Measurements from ENCODE around the gene VWA1. TPM values are rescaled to one million over a fixed set of nuclear protein-coding genes. Genes with fewer than 3 reads are reported as not detected.
"Not testable (repeated sequence)": the region's sequence is repeated elsewhere in the genome, so short reads cannot be mapped to it uniquely, and the experiment has no call there.

VWA1 gene
- polyA plus RNA-seq, 1 donor (not counting 4 experiments of a cell fraction or from before 2014, with no cell fraction given): 6.5 TPM

- H3K4me1 ChIP-seq (ENCODE audit: control insufficient read depth, extremely low read depth, insufficient read depth, low read length): peaks cover under 1% of the 10 kb centered on the region
- H4K20me1 ChIP-seq (ENCODE audit: control insufficient read depth, extremely low read depth, insufficient read depth, low read length): peaks cover 2% of the 10 kb centered on the region
- H3K4me3 ChIP-seq (ENCODE audit: control insufficient read depth in 2 of 3, extremely low read depth in 1 of 3, insufficient read depth in 2 of 3, low read depth in 1 of 3, low read length in 3 of 3): no peak overlapping the region
- TF ChIP-seq CTCF (optimal IDR thresholded peaks at IDR 0.05 in 1 of 3, IDR thresholded peaks at IDR 0.05 in 1 of 3, conservative IDR thresholded peaks at IDR 0.05 in 1 of 3; ENCODE audit: extremely low read depth in 1 of 3, insufficient read depth in 2 of 3, low read length in 3 of 3): peak; percentile 88 to 98 (median 93)
- TF ChIP-seq EZH2 (IDR thresholded peaks at IDR 0.05; ENCODE audit: low read length): no peak
- no peaks in the 10 kb centered on the region for H3K36me3 ChIP-seq (ENCODE audit: control insufficient read depth in 2 of 2, extremely low read depth in 1 of 2, insufficient read depth in 2 of 2, low read length in 2 of 2)
- no peak for DNase-seq (ENCODE audit: low read depth, low spot score)
- H3K79me2 ChIP-seq (ENCODE audit: control insufficient read depth, insufficient read depth, low read length): no peaks in the 10 kb centered on the region
- dilution Hi-C loops (cut with MboI; ENCODE audit: extremely low pct_ligation_motif_present, low sequenced_read_pairs): no loop called here
- FAIRE-seq: no peak
- no peaks in the 10 kb centered on the region for H3K9me3 ChIP-seq (ENCODE audit: control insufficient read depth, low read depth, low read length)
- no peak overlapping the region for H3K9ac ChIP-seq (ENCODE audit: control insufficient read depth, extremely low read depth, insufficient read depth, low read length)
- no peak overlapping the region for H3K4me2 ChIP-seq (ENCODE audit: control insufficient read depth, extremely low read depth, insufficient read depth, low read depth, low read length)
- H3K9me1 ChIP-seq (ENCODE audit: control insufficient read depth, extremely low read depth, insufficient read depth, low read length): no peaks in the 10 kb centered on the region
- no peaks in the 10 kb centered on the region for H3K27me3 ChIP-seq (ENCODE audit: control insufficient read depth, extremely low read depth, insufficient read depth, low read length)
- no peak overlapping the region for H3K27ac ChIP-seq (ENCODE audit: control insufficient read depth, insufficient read depth, low read length)
- no peak overlapping the region for H2AFZ ChIP-seq (ENCODE audit: control insufficient read depth, low read length)
These were observed 5.8 kb downstream of the VWA1 start for GRCh38 chr1:1441002-1441888.

DNA sequence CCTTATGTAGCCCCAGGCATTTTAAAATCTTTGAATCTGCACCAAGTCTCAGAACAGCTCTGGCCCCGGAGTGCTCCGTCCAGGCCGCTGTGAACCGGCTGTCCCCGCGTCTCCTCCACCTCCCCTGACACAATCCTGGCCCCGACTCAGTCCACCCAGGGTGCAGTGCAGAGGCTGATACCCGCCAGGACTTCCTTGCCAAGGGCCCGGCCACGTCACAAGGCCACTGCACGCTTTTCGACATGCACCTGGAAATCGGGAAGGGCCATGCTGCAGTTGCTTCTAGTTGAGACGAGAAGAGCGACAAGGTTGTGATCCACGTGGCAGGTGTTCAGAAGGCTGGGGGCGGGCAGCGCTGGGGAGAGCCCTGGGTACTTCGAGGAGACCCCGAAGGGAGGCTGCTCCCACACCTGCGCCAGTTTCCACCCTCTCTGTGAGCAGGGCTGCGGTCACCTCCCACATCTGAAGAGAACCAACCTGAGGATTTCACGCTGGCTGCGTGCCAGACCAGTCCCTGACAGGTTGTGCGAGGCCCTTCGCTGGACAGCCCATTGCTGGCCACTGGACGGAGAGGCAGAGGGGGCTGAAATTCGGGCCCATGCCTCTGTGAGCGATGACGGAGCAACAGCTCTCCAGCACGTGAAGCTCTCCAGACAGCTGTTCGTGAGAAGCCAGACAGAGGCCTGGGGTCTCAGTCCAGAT, 6.7 kb downstream of the VWA1 start:
- H4K20me1 ChIP-seq (ENCODE audit: control insufficient read depth, extremely low read depth, insufficient read depth, low read length): peaks cover 2% of the 10 kb centered on the region
- no peaks in the 10 kb centered on the region for H3K9me3 ChIP-seq (ENCODE audit: control insufficient read depth, low read depth, low read length)
- DNase-seq (ENCODE audit: low read depth, low spot score) (no peak), FAIRE-seq (no peak)
- H3K27ac ChIP-seq (ENCODE audit: control insufficient read depth, insufficient read depth, low read length): no peak overlapping the region
- H2AFZ ChIP-seq (ENCODE audit: control insufficient read depth, low read length): no peak overlapping the region
- H3K36me3 ChIP-seq (ENCODE audit: control insufficient read depth in 2 of 2, extremely low read depth in 1 of 2, insufficient read depth in 2 of 2, low read length in 2 of 2): no peaks in the 10 kb centered on the region
- no peak overlapping the region for H3K4me2 ChIP-seq (ENCODE audit: control insufficient read depth, extremely low read depth, insufficient read depth, low read depth, low read length)
- H3K79me2 ChIP-seq (ENCODE audit: control insufficient read depth, insufficient read depth, low read length): no peaks in the 10 kb centered on the region
- H3K9ac ChIP-seq (ENCODE audit: control insufficient read depth, extremely low read depth, insufficient read depth, low read length): no peak overlapping the region
- no peaks in the 10 kb centered on the region for H3K9me1 ChIP-seq (ENCODE audit: control insufficient read depth, extremely low read depth, insufficient read depth, low read length)
- dilution Hi-C loops (cut with MboI; ENCODE audit: extremely low pct_ligation_motif_present, low sequenced_read_pairs): no loop called here
- TF ChIP-seq CTCF (optimal IDR thresholded peaks at IDR 0.05 in 1 of 3, IDR thresholded peaks at IDR 0.05 in 1 of 3, conservative IDR thresholded peaks at IDR 0.05 in 1 of 3; ENCODE audit: extremely low read depth in 1 of 3, insufficient read depth in 2 of 3, low read length in 3 of 3) (no peak), EZH2 (IDR thresholded peaks at IDR 0.05; ENCODE audit: low read length) (no peak)
- H3K4me1 ChIP-seq (ENCODE audit: control insufficient read depth, extremely low read depth, insufficient read depth, low read length): no peaks in the 10 kb centered on the region
- H3K4me3 ChIP-seq (ENCODE audit: control insufficient read depth in 2 of 3, extremely low read depth in 1 of 3, insufficient read depth in 2 of 3, low read depth in 1 of 3, low read length in 3 of 3): no peak overlapping the region
- H3K27me3 ChIP-seq (ENCODE audit: control insufficient read depth, extremely low read depth, insufficient read depth, low read length): no peaks in the 10 kb centered on the region

- DNase-seq (ENCODE audit: low read depth, low spot score); dilution Hi-C loops (cut with MboI; ENCODE audit: extremely low pct_ligation_motif_present, low sequenced_read_pairs); H3K4me2 ChIP-seq (ENCODE audit: control insufficient read depth, extremely low read depth, insufficient read depth, low read depth, low read length); H3K36me3 ChIP-seq (ENCODE audit: control insufficient read depth in 2 of 2, extremely low read depth in 1 of 2, insufficient read depth in 2 of 2, low read length in 2 of 2); FAIRE-seq; H3K4me1 ChIP-seq (ENCODE audit: control insufficient read depth, extremely low read depth, insufficient read depth, low read length); H2AFZ ChIP-seq (ENCODE audit: control insufficient read depth, low read length); H3K4me3 ChIP-seq (ENCODE audit: control insufficient read depth in 2 of 3, extremely low read depth in 1 of 3, insufficient read depth in 2 of 3, low read depth in 1 of 3, low read length in 3 of 3); H3K27ac ChIP-seq (ENCODE audit: control insufficient read depth, insufficient read depth, low read length); H3K27me3 ChIP-seq (ENCODE audit: control insufficient read depth, extremely low read depth, insufficient read depth, low read length); H3K9me1 ChIP-seq (ENCODE audit: control insufficient read depth, extremely low read depth, insufficient read depth, low read length); H3K79me2 ChIP-seq (ENCODE audit: control insufficient read depth, insufficient read depth, low read length); H3K9ac ChIP-seq (ENCODE audit: control insufficient read depth, extremely low read depth, insufficient read depth, low read length); H3K9me3 ChIP-seq (ENCODE audit: control insufficient read depth, low read depth, low read length); H4K20me1 ChIP-seq (ENCODE audit: control insufficient read depth, extremely low read depth, insufficient read depth, low read length): not testable (repeated sequence)
These were observed 11.1 kb downstream of the VWA1 start for GRCh38 chr1:1446631-1447030.
